Stomach smooth muscle (tissue), 2 donors: ENCODE measurements around the gene ZFPM1.
"Not testable (repeated sequence)": the region's sequence is repeated elsewhere in the genome, so short reads cannot be mapped to it uniquely, and the experiment has no call there.

Experiments
- H3K27ac ChIP-seq: one replicate; pipeline ENCODE4 v1.7.0; 2013; ENCODE audit warnings: mild to moderate bottlenecking, low read length, inconsistent platforms
- H3K27me3 ChIP-seq, 2 donors: one replicate each; pipeline ENCODE4 v1.7.0; 2013; ENCODE audit warnings: low read length in 2 of 2; ENCODE audit not compliant: insufficient read depth in 2 of 2, control insufficient read depth in 1 of 2
- H3K36me3 ChIP-seq, 2 donors: one replicate each; pipeline ENCODE4 v1.7.0; 2013; ENCODE audit warnings: low read length in 2 of 2; ENCODE audit not compliant: control insufficient read depth in 2 of 2, insufficient read depth in 2 of 2
- H3K4me1 ChIP-seq: one replicate; pipeline ENCODE4 v1.7.0; 2013; ENCODE audit warnings: low read length; ENCODE audit not compliant: control insufficient read depth, insufficient read depth
- H3K4me3 ChIP-seq, 2 donors: one replicate each; pipeline ENCODE4 v1.7.0; 2013; ENCODE audit warnings: low read length in 2 of 2
- H3K9ac ChIP-seq, 2 donors: one replicate each; pipeline ENCODE4 v1.7.0; 2013; ENCODE audit warnings: low read length in 2 of 2, mild to moderate bottlenecking in 1 of 2
- H3K9me3 ChIP-seq, 2 donors: one replicate each; pipeline ENCODE4 v1.7.0; 2013; ENCODE audit warnings: low read length in 2 of 2; ENCODE audit not compliant: control insufficient read depth in 2 of 2
- donor health status: healthy.
- donor health status: Pancreatic carcinoma.

ZFPM1 gene

GRCh38 chr16:88511060-88511459, 58.0 kb downstream of the ZFPM1 start:
- Histone ChIP-seq H3K9ac (no peak overlapping the region), H3K4me3 (no peak overlapping the region), H3K4me1 (no peaks in the 10 kb centered on the region), H3K27me3 (peaks cover 18 to 27% of the 10 kb centered on the region in 2 donors), H3K9me3 (no peaks in the 10 kb centered on the region), H3K27ac (no peak overlapping the region), H3K36me3 (no peaks in the 10 kb centered on the region)

- H3K9ac ChIP-seq = no peak overlapping the region
- H3K27ac ChIP-seq = no peak overlapping the region
- H3K4me1 ChIP-seq = no peaks in the 10 kb centered on the region
- peaks cover 27 to 36% of the 10 kb centered on the region in 2 donors for H3K27me3 ChIP-seq
- H3K36me3 ChIP-seq = no peaks in the 10 kb centered on the region
- no peak overlapping the region for H3K4me3 ChIP-seq
- no peaks in the 10 kb centered on the region for H3K9me3 ChIP-seq
Observed at GRCh38 chr16:88511906-88512305, 58.8 kb downstream of the ZFPM1 start.

DNA sequence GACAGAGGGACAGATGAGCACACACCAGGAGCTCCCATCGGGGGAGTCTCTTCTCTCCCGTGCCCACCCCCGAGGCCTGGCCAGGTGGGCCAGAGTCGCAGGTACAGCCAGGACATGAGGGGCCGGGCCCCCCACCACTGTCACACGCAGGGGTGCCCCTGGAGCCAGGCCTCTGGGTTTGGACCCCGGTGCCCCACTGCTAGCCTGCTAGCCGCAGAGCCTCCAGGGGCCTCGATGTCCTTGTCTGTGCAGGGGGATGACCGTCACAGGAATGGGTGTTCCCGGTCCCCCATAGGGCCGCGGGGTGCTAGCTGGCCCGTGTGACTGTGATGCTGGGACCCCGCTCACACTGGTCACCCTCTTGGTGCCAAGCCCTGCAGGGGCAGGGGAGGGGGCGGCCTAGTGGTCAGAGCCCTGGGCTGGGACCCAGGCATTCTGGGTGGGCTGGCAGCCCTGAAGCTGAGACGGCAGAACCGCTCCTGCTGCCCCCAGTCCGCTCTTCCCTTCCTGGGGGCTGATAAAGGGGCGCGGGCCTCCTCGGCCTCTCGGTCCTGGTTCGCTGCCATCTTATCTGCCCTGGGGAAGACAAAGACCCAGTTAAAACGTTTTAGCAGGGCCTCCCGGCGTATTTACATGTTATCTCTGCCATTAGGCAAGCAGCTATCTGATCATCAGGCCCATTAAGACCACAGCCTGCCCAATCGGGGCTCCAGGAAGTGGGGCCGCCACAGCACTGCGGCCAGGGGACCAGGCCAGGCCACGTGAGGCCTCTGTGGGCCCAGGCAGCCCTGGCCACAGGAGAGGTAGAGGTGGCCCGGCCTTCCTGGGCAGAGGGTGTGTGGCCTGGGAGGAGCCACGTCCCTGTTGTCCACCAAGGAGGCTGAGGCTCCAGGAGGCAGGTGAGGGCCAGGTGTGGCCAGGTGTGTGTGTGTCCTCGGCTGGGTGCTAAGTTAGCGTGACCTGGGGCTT, 59.9 kb downstream of the ZFPM1 start:
- Histone ChIP-seq H3K36me3 (no peaks in the 10 kb centered on the region), H3K4me3 (no peak overlapping the region), H3K27me3 (peaks cover 28 to 36% of the 10 kb centered on the region in 2 donors), H3K9ac (no peak overlapping the region), H3K27ac (no peak overlapping the region), H3K9me3 (no peaks in the 10 kb centered on the region), H3K4me1 (no peaks in the 10 kb centered on the region)

GRCh38 chr16:88514070-88514469, 61.0 kb downstream of the ZFPM1 start:
- no peak overlapping the region for H3K27ac ChIP-seq
- peaks cover 35 to 41% of the 10 kb centered on the region in 2 donors for H3K27me3 ChIP-seq
- no peaks in the 10 kb centered on the region for H3K9me3 ChIP-seq
- no peak overlapping the region for H3K4me3 ChIP-seq
- H3K36me3 ChIP-seq = no peaks in the 10 kb centered on the region
- H3K4me1 ChIP-seq = no peaks in the 10 kb centered on the region
- no peak overlapping the region for H3K9ac ChIP-seq

DNA sequence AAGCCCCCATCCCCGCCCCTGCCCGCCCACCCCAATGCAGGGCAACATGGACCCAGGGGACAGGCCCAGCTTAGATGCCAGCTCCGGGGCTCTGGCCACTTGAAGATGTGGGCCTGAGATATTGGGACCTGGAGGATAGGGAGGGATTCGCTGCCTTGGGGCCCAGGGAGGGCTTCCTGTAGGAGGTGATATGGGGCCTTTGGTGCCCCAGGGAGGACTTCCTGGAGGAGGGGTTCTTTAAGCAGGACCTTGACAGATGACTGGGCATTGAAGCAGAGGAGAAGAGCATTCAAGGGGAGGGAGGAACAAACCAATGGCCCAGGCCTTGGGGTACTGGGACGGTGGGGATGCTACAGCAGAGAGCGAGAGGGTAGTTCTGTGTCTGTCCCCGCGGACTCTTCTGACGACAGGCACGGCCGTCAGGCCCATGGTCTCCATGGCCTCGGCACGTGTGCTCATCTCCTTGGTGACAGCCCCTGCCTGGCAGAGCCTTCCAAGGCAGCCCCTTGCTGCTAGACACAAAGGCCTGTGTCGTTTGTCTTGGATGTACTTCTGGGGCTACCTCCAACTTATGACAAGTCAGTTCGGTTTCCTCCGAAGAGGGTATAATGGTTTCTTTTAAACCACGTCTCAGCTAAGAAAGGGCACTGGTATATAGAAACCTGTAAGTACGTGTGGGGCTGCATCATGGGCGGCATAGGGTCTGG, 61.6 kb downstream of the ZFPM1 start:
- no peaks in the 10 kb centered on the region for H3K4me1 ChIP-seq
- H3K27ac ChIP-seq = no peak overlapping the region
- peaks cover 35 to 43% of the 10 kb centered on the region in 2 donors for H3K27me3 ChIP-seq
- H3K9ac ChIP-seq = no peak overlapping the region
- no peaks in the 10 kb centered on the region for H3K9me3 ChIP-seq
- no peaks in the 10 kb centered on the region for H3K36me3 ChIP-seq
- H3K4me3 ChIP-seq = no peak overlapping the region

DNA sequence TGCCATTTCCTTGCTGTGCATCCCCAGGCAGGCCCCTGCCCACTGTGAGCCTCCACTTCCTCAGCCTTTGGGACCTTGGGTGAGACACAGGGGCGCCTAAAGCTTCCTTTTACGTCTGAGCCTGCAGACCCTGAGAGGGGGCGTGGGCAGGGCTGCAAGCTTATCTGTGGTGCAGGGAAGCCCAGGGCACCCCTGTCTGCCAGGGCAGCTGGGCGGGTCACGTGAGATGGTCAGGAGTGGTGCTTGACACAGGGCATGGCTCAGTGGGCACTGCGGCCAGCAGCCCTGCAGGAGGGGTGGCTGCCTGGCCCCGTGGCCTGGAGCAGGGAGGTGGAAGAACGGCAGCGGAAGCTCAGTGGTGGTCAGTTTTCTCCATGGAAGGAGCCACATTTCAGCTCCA, 62.3 kb downstream of the ZFPM1 start:
- Histone ChIP-seq H3K9me3 (no peaks in the 10 kb centered on the region), H3K27ac (no peak overlapping the region), H3K36me3 (no peaks in the 10 kb centered on the region), H3K4me3 (no peak overlapping the region), H3K4me1 (no peaks in the 10 kb centered on the region), H3K27me3 (peaks cover 35 to 48% of the 10 kb centered on the region in 2 donors), H3K9ac (no peak overlapping the region)

GRCh38 chr16:88515925-88516594, 63.0 kb downstream of the ZFPM1 start:
- H3K9ac ChIP-seq = no peak overlapping the region
- H3K27me3 ChIP-seq = peaks cover 35 to 49% of the 10 kb centered on the region in 2 donors
- no peaks in the 10 kb centered on the region for H3K4me1 ChIP-seq
- no peaks in the 10 kb centered on the region for H3K9me3 ChIP-seq
- H3K27ac ChIP-seq = no peak overlapping the region
- no peak overlapping the region for H3K4me3 ChIP-seq
- H3K36me3 ChIP-seq = no peaks in the 10 kb centered on the region

DNA sequence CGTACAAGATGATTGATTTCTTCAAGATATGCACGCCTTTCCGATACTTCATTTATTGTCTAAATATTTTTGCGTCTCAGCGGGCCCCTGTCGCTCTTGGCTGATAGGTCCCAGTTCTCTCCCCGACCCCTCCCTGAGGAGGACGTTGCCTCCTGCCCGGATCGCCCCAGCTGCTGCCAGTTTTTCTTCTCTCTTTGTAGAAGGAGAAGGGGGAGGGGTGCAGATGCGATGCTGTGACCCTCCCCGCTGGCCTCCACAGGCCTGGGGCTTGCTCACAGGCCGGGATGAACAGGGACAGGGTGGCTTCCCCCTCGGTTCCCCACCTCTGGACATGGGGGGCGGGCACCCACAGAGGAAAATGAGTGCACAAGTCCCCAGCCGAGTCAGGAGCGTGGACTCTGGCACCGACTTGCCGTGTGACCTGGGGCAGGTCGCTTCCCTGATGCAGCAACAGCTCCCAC, 63.6 kb downstream of the ZFPM1 start:
- Histone ChIP-seq H3K9me3 (no peaks in the 10 kb centered on the region), H3K9ac (no peak overlapping the region), H3K27ac (no peak overlapping the region), H3K27me3 (peaks cover 39 to 50% of the 10 kb centered on the region in 2 donors), H3K36me3 (no peaks in the 10 kb centered on the region), H3K4me3 (no peak overlapping the region), H3K4me1 (no peaks in the 10 kb centered on the region)

DNA sequence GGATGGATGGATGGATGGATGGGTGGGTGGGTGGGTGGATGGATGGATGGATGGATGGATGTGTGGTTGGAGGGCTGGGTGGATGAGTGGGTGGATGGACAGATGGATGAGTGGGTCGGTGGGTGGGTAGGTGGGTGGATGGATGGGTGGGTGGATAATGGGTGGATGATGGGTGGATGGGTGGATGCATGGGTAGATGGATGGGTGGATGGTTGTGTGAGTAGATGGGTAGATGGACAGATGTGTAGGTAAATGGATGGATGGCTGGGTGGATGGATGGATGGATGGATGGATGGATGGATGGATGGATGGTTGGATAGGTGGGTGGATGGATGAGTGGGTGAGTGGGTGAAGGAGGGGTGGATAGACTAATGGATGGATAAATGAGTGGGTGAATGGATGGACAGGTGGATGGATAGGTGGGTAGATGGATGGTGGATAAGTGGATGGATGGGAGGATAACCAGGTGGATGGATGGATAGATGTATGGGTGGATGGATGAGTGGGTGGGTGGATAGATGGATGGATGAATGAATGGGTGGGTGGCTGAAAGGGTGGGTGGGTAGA, 64.2 kb downstream of the ZFPM1 start:
- H3K36me3 ChIP-seq, H3K27ac ChIP-seq, H3K9me3 ChIP-seq, H3K9ac ChIP-seq, H3K4me3 ChIP-seq, H3K4me1 ChIP-seq: not testable (repeated sequence)
- peaks cover 44 to 50% of the 10 kb centered on the region in 2 donors for H3K27me3 ChIP-seq

- H3K36me3 ChIP-seq, H3K4me3 ChIP-seq, H3K9ac ChIP-seq, H3K9me3 ChIP-seq, H3K4me1 ChIP-seq, H3K27ac ChIP-seq: not testable (repeated sequence)
- peaks cover 45 to 54% of the 10 kb centered on the region in 2 donors for H3K27me3 ChIP-seq
Observed at GRCh38 chr16:88518411-88519111, 65.5 kb downstream of the ZFPM1 start.
